MM.1S (cell line): ENCODE measurements around the gene PPP1R3C.

Source experiments
- DNase-seq: peaks from one replicate; pipeline ENCODE4 v3.0.0-alpha.2; 2015
- H2AFZ ChIP-seq: fragments of 300-600 bp; sonication (generic); 2 replicates; pipeline ENCODE4 v1.6.0; 2016; ENCODE audit warnings: antibody characterized with exemption, low read length
- H3F3A ChIP-seq: fragments of 300-600 bp; sonication (generic); 2 replicates; pipeline ENCODE4 v1.6.1; 2016; ENCODE audit warnings: mild to moderate bottlenecking, antibody characterized with exemption, low read length, moderate library complexity, mixed read lengths; ENCODE audit not compliant: insufficient read depth
- H3K27ac ChIP-seq: fragments of 300-600 bp; sonication (generic); 2 replicates; pipeline ENCODE4 v1.5.1; 2016; ENCODE audit warnings: mild to moderate bottlenecking, low read length
- H3K27me3 ChIP-seq: fragments of 300-600 bp; sonication (generic); replicated peaks from 2 replicates; pipeline ENCODE4 v1.6.0; 2016; ENCODE audit warnings: low read length; ENCODE audit not compliant: insufficient read depth
- H3K36me3 ChIP-seq: fragments of 300-600 bp; sonication (generic); replicated peaks from 2 replicates; pipeline ENCODE4 v1.6.1; 2016; ENCODE audit warnings: mild to moderate bottlenecking, low read length, mixed read lengths; ENCODE audit not compliant: insufficient read depth
- H3K4me1 ChIP-seq: fragments of 300-600 bp; sonication (generic); 2 replicates; pipeline ENCODE4 v1.6.1; 2016; ENCODE audit warnings: low read length, mixed read lengths
- H3K4me2 ChIP-seq: fragments of 300-600 bp; sonication (generic); 2 replicates; pipeline ENCODE4 v1.6.0; 2016; ENCODE audit warnings: low read depth, low read length
- H3K4me3 ChIP-seq: fragments of 300-600 bp; sonication (generic); 2 replicates; pipeline ENCODE4 v1.5.1; 2016; ENCODE audit warnings: low read length, mixed read lengths
- H3K79me2 ChIP-seq: fragments of 300-600 bp; sonication (generic); 2 replicates; pipeline ENCODE4 v1.6.1; 2016; ENCODE audit warnings: mixed run types, low read length, mixed read lengths
- H3K9ac ChIP-seq: fragments of 300-600 bp; sonication (generic); 2 replicates; pipeline ENCODE4 v1.6.1; 2016; ENCODE audit warnings: low read length, mixed read lengths
- H3K9me2 ChIP-seq: fragments of 300-600 bp; sonication (generic); replicated peaks from 2 replicates; pipeline ENCODE4 v1.6.1; 2016; ENCODE audit warnings: mild to moderate bottlenecking, low read length, mixed read lengths; ENCODE audit not compliant: insufficient read depth
- H3K9me3 ChIP-seq: fragments of 300-600 bp; sonication (generic); replicated peaks from 2 replicates; pipeline ENCODE4 v1.6.1; 2016; ENCODE audit warnings: mild to moderate bottlenecking, low read length, mixed read lengths; ENCODE audit not compliant: insufficient read depth
- H4K20me1 ChIP-seq: fragments of 300-600 bp; sonication (generic); 2 replicates; pipeline ENCODE4 v1.6.1; 2016; ENCODE audit warnings: mild to moderate bottlenecking, low read length, moderate library complexity, mixed read lengths; ENCODE audit not compliant: insufficient read depth
- CTCF ChIP-seq: fragments of 300-600 bp; sonication (generic); IDR thresholded peaks from 2 replicates; pipeline ENCODE4 v1.5.1; 2016; ENCODE audit warnings: antibody characterized with exemption, low read length, mixed read lengths
- EZH2 ChIP-seq: fragments of 300-600 bp; sonication (generic); optimal IDR thresholded peaks from 2 replicates; pipeline ENCODE3; 2017; ENCODE audit warnings: low read depth, mild to moderate bottlenecking, antibody characterized with exemption, low read length, mixed read lengths
- EZH2phosphoT487 ChIP-seq: fragments of 300-600 bp; sonication (generic); IDR thresholded peaks from 2 replicates; pipeline ENCODE4 v1.6.1; 2018; ENCODE audit warnings: antibody characterized with exemption, low read length

The PPP1R3C gene

GRCh38 chr10:91590142-91590903, 42.5 kb downstream of the PPP1R3C start:
- Histone ChIP-seq H3K4me2 (no peak overlapping the region), H3K9me3 (no peaks in the 10 kb centered on the region), H3K9me2 (no peaks in the 10 kb centered on the region), H3K36me3 (no peaks in the 10 kb centered on the region), H3K4me1 (no peaks in the 10 kb centered on the region), H3K27me3 (no peaks in the 10 kb centered on the region), H4K20me1 (no peaks in the 10 kb centered on the region), H3F3A (no peaks in the 10 kb centered on the region), H3K9ac (no peak overlapping the region), H3K27ac (no peak overlapping the region), H3K79me2 (no peaks in the 10 kb centered on the region), H3K4me3 (no peak overlapping the region), H2AFZ (no peak overlapping the region)
- no peak for TF ChIP-seq EZH2
- TF ChIP-seq CTCF: no peak
- TF ChIP-seq EZH2phosphoT487: no peak
- no peak for DNase-seq

- Histone ChIP-seq H3K9ac (no peak overlapping the region), H3K9me3 (no peaks in the 10 kb centered on the region), H3K4me1 (no peaks in the 10 kb centered on the region), H2AFZ (no peak overlapping the region), H3K79me2 (no peaks in the 10 kb centered on the region), H3K4me2 (no peak overlapping the region), H3K9me2 (no peaks in the 10 kb centered on the region), H3F3A (no peaks in the 10 kb centered on the region), H3K4me3 (no peak overlapping the region), H3K27ac (no peak overlapping the region), H3K27me3 (no peaks in the 10 kb centered on the region), H3K36me3 (no peaks in the 10 kb centered on the region), H4K20me1 (no peaks in the 10 kb centered on the region)
- TF ChIP-seq CTCF (no peak), EZH2phosphoT487 (no peak), EZH2 (no peak)
- DNase-seq: no peak
These were observed 43.2 kb downstream of the PPP1R3C start for GRCh38 chr10:91589658-91590035.

- Histone ChIP-seq H3K4me1 (no peaks in the 10 kb centered on the region), H2AFZ (no peak overlapping the region), H3K27me3 (no peaks in the 10 kb centered on the region), H3K9me2 (no peaks in the 10 kb centered on the region), H3K36me3 (no peaks in the 10 kb centered on the region), H3K27ac (no peak overlapping the region), H3K9me3 (no peaks in the 10 kb centered on the region), H3K4me3 (no peak overlapping the region), H3K9ac (no peak overlapping the region), H3F3A (no peaks in the 10 kb centered on the region), H4K20me1 (no peaks in the 10 kb centered on the region), H3K4me2 (no peak overlapping the region), H3K79me2 (no peaks in the 10 kb centered on the region)
- DNase-seq: no peak
- TF ChIP-seq CTCF (no peak), EZH2phosphoT487 (no peak), EZH2 (no peak)
These were observed 43.7 kb downstream of the PPP1R3C start for GRCh38 chr10:91589015-91589657.
